HG03103 (cell line): ENCODE measurements around the gene RNF5.
"Not testable (repeated sequence)": the region's sequence is repeated elsewhere in the genome, so short reads cannot be mapped to it uniquely, and the experiment has no call there.

Experiments used
- ATAC-seq: cut with Tn5 transposase; IDR thresholded peaks from one replicate; pipeline ENCODE4 v1.9.1; 2021; ENCODE audit warnings: low read depth; ENCODE audit not compliant: unreplicated experiment

RNF5 gene

DNA sequence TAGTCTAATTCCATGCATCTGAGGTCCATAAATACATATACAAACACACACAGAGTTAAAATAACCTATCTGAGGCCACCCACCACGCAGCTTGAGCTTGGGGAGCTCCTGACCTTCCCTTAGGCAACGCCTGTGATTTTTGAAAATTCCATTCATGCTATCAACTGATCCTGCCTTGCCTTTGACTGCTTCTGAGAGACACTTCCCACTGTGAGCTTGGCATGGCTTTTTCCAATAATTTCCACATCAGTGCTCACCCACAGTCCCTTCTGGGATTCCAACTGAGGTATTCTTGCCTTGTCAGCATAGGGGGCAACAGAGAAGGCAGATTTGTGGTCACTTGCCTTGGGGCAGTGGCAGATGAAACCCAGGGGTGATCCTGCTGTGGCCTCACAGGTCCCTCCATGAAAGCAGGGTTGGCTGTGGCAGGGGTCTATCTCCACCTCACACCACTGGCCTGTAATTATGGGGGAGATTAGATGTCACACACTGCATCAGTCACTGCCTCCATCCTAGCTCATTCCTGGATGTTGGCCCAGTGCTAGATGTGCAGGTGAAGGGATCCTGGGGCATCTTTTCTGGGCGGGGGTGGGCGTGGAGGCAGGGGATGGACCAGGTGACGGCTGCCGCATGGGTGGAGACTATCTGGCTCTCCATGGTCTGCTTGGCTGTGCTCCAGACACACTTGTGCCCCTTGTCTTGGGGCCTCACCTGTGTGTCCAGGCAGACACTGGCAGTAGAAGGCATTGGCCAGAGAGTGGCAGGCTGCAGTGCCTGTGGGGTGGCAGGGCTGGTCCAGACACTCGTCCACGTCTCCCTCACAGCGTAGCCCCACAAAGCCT, 25.4 kb downstream of the RNF5 start:
- ATAC-seq = no peak

GRCh38 chr6:32204268-32204715, 26.1 kb downstream of the RNF5 start:
- ATAC-seq = no peak

- ATAC-seq = no peak
These were observed 30.8 kb downstream of the RNF5 start for GRCh38 chr6:32208996-32209395.

DNA sequence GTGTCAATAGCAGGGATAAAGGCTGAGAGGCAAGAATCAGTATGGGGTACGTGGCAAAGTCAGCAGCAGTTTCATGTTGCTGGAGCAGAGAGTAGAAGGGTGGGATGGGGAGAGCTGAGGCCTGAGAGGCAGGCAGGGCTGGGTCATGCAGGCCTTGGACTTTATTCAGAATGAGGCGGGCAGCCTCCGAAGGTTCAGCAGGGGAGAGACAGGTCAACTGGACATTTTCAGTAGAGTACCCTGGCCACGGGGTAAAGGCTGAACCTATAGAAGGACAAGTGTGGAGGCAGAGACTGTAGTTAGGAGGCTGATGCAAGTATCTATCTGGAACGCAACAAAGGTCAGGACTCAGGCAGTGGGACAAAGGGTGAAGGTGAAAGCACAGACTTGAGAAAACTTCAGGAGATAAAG, 32.0 kb downstream of the RNF5 start:
- no peak for ATAC-seq

GRCh38 chr6:32211432-32211831, 33.2 kb downstream of the RNF5 start:
- not testable (repeated sequence) for ATAC-seq

DNA sequence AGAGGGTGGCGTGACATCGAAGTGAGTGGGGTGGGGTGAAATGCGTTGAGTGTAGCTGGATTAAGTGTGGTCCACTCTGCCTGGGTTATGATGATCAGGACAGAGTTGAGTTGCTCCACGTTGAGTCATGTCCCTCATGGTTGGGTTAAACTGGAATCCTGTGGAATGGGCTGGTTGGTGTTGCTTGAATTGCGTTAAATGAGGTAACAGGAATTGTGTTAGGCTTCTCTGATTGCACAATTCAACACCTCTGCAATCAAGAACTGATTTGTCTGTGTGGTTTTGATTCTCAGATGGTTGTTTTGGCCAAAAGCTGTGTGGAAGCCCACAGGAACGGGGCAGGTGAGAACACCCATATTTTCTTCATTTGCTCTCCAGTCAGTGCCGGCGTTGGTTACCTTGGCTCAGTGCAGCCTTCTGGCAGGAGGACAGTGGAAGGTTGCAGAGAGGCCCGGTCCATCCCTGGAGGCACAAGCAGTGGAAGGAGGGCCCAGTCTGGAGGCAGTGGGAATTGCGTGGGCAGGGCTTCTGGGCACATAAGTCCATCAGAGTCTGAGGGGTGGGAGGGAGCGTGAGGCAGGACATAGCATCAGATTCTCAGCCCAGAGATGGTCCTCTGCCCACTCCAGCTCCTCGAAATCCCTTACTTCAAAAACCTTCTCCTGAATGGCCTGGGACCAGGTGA, 34.0 kb downstream of the RNF5 start:
- no peak for ATAC-seq

DNA sequence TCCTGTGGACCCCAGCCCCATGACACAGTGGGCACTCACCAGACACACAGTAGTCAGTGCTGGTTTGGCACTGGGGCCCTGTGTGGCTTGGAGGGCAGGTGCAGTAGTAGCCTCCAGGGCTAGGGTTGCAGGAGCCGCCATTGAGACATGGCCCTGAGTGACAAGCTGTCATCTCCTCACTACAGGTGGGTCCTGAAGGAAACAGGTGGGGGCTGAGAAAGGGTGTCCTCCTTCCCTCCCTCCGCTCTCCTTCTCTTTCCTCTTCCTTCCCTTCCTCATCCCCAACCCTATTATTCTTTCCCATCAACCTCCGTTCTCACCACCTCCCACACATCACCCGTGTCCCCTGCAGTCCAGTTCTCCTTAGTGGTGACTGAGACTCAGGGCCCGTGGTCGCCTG, 35.4 kb downstream of the RNF5 start:
- no peak for ATAC-seq

DNA sequence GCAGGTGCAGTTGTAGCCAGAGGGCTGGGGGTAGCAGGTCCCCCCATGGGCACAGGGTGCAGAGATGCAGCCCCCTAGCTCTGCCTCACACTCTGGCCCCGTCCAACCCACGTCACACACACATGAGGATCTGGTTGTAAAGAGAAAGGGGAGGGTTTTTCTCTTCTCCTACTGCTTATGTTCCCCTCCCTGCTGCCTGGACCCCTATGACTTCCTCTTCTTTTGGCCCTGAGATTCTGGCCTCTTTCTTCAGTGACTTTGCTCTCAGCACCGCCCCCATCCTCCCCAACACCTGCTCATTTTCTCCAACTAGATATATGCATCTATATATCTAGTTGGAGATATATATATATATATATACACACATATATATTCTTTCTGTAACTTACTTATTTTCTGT, 35.9 kb downstream of the RNF5 start:
- no peak for ATAC-seq

DNA sequence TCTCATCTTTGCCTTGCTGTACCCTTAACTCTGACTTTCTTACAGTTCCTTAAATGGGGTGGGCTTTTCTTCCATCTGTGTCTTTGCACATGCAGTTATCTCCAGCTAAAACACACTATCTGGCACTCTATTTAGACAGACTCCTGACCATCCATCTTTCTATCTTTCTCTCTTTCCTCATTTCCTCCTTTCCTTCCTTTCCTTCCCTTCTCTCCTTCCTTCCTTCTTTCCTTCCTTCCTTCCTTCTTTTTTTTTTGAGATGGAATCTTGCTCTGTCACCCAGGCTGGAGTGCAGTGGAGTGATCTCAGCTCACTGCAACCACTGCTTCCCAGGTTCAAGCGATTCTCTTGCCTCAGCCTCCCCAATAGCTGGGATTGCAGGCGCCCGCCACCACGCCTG, 37.4 kb downstream of the RNF5 start:
- no peak for ATAC-seq

DNA sequence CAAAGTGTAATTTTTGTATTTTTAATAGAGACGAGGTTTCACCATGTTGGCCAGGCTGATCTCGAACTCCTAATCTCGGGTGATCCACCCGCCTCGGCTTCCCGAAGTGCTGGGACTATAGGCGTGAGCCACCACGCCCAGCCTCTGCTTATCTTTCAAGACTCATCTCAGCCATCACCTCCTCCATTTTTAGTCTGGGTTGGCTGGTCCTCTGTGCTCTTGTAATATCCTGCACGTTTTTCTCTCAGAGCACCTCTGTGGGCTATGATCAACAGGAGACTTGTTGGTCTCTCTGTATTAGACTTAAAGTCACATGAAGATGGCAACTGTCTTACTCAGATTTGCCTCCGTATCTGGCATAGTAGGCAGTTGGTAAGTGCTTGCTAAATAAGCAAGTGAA, 38.1 kb downstream of the RNF5 start:
- no peak for ATAC-seq

DNA sequence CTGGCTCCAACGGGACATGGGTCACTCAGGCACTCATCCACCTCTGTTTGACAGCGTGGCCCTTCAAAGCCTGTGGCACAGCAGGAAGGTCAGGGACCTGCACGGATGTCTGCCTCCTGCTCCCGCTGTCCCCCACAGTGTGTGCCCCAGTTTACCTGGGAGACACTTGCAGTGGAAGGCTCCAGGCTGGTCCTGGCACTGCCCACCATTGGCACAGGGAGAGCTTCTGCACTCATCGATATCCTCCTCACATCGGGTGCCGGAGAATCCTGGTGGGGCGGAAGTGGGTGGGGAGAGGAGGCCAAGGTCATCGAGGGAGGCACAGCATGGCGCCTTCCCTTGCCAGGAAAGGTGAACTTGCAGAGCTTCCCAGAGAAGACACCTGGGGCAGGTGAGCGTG, 38.8 kb downstream of the RNF5 start:
- no peak for ATAC-seq

DNA sequence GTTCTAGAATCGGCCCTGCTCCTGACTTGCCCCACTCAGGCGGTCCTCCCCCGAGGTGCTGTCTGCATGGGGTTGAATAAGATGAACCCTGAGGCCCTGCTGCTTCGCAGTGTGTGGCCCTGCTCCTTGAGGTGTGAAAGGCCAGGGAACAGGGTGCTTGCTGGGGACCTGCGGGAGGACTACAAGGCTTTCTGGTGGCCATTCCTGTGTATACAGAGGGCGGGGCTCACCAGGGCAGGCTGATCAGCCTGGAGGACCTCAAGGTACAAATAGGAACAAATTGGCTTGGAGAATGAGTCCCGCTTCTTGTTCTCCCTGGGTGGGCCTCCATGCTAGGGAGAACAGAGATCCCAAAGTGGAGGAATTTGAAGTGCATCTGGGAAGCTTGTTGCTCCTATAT, 40.0 kb downstream of the RNF5 start:
- ATAC-seq = no peak

DNA sequence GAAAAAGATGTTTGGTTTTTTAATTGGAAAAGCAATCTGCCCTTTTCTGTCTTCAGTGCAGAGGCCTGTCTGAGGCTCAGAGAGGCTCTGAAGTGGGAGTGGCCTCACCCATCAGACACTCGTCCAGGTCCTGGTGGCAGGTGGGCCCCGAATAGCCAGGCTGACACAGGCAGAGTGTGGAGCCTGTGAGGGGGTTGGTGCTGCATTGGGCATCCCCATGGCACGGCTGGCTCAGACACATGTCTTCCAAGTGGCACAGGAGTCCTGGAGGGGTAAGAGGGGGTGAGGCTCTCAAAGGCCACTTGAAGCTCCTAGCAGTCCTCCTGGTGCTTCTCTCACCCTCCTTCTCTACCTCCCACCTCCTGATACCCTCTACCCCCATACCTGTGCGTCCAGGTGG, 41.8 kb downstream of the RNF5 start:
- no peak for ATAC-seq

GRCh38 chr6:32222333-32223230, 44.4 kb downstream of the RNF5 start:
- no peak for ATAC-seq

DNA sequence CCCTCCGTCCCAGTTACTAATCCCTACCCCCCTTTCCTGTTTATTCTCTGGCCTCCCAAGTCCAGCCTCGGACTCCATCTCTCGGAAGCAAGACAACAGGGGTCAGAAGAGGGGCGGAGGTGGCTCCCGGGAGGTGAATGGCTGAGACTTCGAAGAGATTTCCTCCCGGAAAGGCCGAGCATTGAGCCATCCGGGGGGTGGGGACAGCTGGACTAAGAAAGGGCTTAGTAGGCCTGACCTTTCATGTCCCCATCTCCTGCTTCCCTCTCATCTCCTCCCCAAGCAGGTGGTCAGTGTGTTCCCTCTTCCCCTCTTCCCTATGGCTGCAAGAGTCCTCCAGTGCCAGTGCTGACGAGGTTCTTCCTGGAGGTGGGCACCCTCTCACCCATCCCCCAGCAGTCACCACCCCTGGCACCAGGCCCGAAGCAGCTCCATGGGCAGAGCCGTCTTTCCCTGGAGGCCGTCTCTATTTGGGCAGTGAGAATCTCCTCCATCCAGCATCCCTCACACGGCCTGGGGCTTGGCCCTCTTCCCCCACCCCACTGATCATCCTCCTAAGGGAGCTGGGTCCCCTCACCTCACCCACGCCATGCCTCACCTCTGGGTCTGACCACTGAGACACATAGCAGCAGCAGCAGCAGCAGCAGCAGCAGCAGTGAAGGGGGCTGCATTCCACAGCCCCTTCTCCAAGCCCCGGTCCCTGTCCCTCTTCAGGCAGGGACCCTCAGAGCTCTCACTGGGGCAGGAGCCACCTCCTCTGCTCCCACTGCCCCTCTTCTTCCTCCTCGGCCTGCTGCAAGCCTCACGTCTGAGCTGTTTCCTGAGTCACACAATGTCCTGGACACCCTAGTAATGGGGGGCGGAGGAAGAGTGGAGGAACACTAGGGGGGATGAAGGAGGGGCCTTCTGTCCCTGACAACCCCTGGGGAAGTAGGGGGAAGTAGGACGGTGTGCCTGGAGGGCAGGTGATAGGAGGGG, 45.3 kb downstream of the RNF5 start, which contains the start of gene NOTCH4:
Gene NOTCH4, minus strand, starts transcription at position 810 of the 978 bp plus-strand sequence. Its CDS starts 139 bp downstream, at position 671.
- no peak for ATAC-seq

GRCh38 chr6:32224696-32225095, 46.5 kb downstream of the RNF5 start:
- ATAC-seq = no peak

- ATAC-seq = no peak
These were observed 48.2 kb downstream of the RNF5 start for GRCh38 chr6:32226434-32226833.
